ENCODE measurements around the gene FAM171A2.
"Not testable (repeated sequence)": the region's sequence is repeated elsewhere in the genome, so short reads cannot be mapped to it uniquely, and the experiment has no call there.

Gene FAM171A2

GRCh38 chr17:44383861-44384260 lies 20.2 kb upstream of the FAM171A2 start:
- no peak for DNase-seq (ENCODE audit: low spot score)

- no peak for DNase-seq (ENCODE audit: low spot score)
These were observed 19.7 kb upstream of the FAM171A2 start for GRCh38 chr17:44383363-44383762.

GRCh38 chr17:44382917-44383316 lies 19.3 kb upstream of the FAM171A2 start:
- no peak for DNase-seq (ENCODE audit: low spot score)

- DNase-seq (ENCODE audit: low spot score): no peak
These were observed 18.2 kb upstream of the FAM171A2 start for GRCh38 chr17:44381810-44382305.

- DNase-seq (ENCODE audit: low spot score): no peak
These were observed 17.1 kb upstream of the FAM171A2 start for GRCh38 chr17:44380767-44381166.

GRCh38 chr17:44379887-44380286 lies 16.2 kb upstream of the FAM171A2 start:
- no peak for DNase-seq (ENCODE audit: low spot score)

- DNase-seq (ENCODE audit: low spot score): no peak
These were observed 14.6 kb upstream of the FAM171A2 start for GRCh38 chr17:44378171-44378705.

GRCh38 chr17:44376779-44377178 lies 13.1 kb upstream of the FAM171A2 start:
- no peak for DNase-seq (ENCODE audit: low spot score)

GRCh38 chr17:44376124-44376523 lies 12.5 kb upstream of the FAM171A2 start:
- DNase-seq (ENCODE audit: low spot score): peak; percentile 80

- DNase-seq (ENCODE audit: low spot score): no peak
These were observed 11.8 kb upstream of the FAM171A2 start for GRCh38 chr17:44375196-44376017.

- peak; percentile 77 for DNase-seq (ENCODE audit: low spot score)
These were observed 10.9 kb upstream of the FAM171A2 start for GRCh38 chr17:44374306-44375195.

- no peak for DNase-seq (ENCODE audit: low spot score)
These were observed 8.4 kb upstream of the FAM171A2 start for GRCh38 chr17:44372036-44372435.

GRCh38 chr17:44369414-44370023 lies 5.9 kb upstream of the FAM171A2 start:
- DNase-seq (ENCODE audit: low spot score): not testable (repeated sequence)

- not testable (repeated sequence) for DNase-seq (ENCODE audit: low spot score)
These were observed 5.0 kb upstream of the FAM171A2 start for GRCh38 chr17:44368391-44369243.

GRCh38 chr17:44367231-44367979 lies 3.8 kb upstream of the FAM171A2 start:
- DNase-seq (ENCODE audit: low spot score): no peak

- DNase-seq (ENCODE audit: low spot score): not testable (repeated sequence)
These were observed 1.4 kb upstream of the FAM171A2 start for GRCh38 chr17:44365051-44365450.

GRCh38 chr17:44362949-44363612 lies 572 bp downstream of the FAM171A2 start:
- DNase-seq (ENCODE audit: low spot score): peak; percentile 77

- DNase-seq (ENCODE audit: low spot score): no peak
These were observed 1.1 kb downstream of the FAM171A2 start for GRCh38 chr17:44362459-44362948.

All from ecto neural progenitor cell (in vitro differentiated cells).